ENCODE results near the gene CREB1.

- TF ChIP-seq, protein P1, sequence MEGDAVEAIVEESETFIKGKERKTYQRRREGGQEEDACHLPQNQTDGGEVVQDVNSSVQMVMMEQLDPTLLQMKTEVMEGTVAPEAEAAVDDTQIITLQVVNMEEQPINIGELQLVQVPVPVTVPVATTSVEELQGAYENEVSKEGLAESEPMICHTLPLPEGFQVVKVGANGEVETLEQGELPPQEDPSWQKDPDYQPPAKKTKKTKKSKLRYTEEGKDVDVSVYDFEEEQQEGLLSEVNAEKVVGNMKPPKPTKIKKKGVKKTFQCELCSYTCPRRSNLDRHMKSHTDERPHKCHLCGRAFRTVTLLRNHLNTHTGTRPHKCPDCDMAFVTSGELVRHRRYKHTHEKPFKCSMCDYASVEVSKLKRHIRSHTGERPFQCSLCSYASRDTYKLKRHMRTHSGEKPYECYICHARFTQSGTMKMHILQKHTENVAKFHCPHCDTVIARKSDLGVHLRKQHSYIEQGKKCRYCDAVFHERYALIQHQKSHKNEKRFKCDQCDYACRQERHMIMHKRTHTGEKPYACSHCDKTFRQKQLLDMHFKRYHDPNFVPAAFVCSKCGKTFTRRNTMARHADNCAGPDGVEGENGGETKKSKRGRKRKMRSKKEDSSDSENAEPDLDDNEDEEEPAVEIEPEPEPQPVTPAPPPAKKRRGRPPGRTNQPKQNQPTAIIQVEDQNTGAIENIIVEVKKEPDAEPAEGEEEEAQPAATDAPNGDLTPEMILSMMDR (conservative IDR thresholded peaks at IDR 0.05 in 1 of 2, IDR thresholded peaks at IDR 0.05 in 1 of 2; ENCODE audit: low read depth in 1 of 2, low read length in 2 of 2) = no peak
- no peak for TF ChIP-seq EZH2 (IDR thresholded peaks at IDR 0.05; ENCODE audit: low read length, missing control alignments)
These were observed 40.5 kb upstream of the CREB1 start for GRCh38 chr2:207489251-207489650.
